ENCODE results near the gene SMIM15. TPM values are rescaled to one million over a fixed set of nuclear protein-coding genes. Genes with fewer than 3 reads are reported as not detected.
A peak's percentile ranks its signal among the peaks of the same experiment; 100 is the strongest.

Gene SMIM15
- total and polyA plus RNA-seq, 2 of the 13 experiments (the other 11 are each of a cell fraction or from before 2014, with no cell fraction given) = 12.7 to 58.2 TPM

- peak; percentile 77; the same call in 1 of the 2 replicates for TF ChIP-seq ZNF430 (CRISPR knock-in tag; IDR thresholded peaks at IDR 0.05)
- TF ChIP-seq NCOA2 (CRISPR knock-in tag; IDR thresholded peaks at IDR 0.05) = no peak; the same call in 1 of the 2 replicates
- TF ChIP-seq BRF2 (CRISPR knock-in tag; IDR thresholded peaks at IDR 0.05) = peak; percentile 82; the same call in 1 of the 2 replicates
- TF ChIP-seq SALL2 (CRISPR knock-in tag; IDR thresholded peaks at IDR 0.05) = peak; percentile 66
- TF ChIP-seq, protein P1, sequence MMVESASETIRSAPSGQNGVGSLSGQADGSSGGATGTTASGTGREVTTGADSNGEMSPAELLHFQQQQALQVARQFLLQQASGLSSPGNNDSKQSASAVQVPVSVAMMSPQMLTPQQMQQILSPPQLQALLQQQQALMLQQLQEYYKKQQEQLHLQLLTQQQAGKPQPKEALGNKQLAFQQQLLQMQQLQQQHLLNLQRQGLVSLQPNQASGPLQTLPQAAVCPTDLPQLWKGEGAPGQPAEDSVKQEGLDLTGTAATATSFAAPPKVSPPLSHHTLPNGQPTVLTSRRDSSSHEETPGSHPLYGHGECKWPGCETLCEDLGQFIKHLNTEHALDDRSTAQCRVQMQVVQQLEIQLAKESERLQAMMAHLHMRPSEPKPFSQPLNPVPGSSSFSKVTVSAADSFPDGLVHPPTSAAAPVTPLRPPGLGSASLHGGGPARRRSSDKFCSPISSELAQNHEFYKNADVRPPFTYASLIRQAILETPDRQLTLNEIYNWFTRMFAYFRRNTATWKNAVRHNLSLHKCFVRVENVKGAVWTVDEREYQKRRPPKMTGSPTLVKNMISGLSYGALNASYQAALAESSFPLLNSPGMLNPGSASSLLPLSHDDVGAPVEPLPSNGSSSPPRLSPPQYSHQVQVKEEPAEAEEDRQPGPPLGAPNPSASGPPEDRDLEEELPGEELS (CRISPR knock-in tag; IDR thresholded peaks at IDR 0.05) = peak; percentile 10; the same call in 1 of the 2 replicates
- TF ChIP-seq LCORL (IDR thresholded peaks at IDR 0.05) = no peak
- TF ChIP-seq LCORL (CRISPR knock-in tag; IDR thresholded peaks at IDR 0.05) = peak; percentile 89
- 0 out of 2 replicates have a peak, but pooled peaks have one; percentile 39 for TF ChIP-seq ZNF619 (CRISPR knock-in tag; IDR thresholded peaks at IDR 0.05)
- peak; percentile 85; the same call in 1 of the 2 replicates for TF ChIP-seq FOXC1 (CRISPR knock-in tag; IDR thresholded peaks at IDR 0.05; ENCODE audit: borderline replicate concordance)
- no peak for TF ChIP-seq TSC22D2 (CRISPR knock-in tag; IDR thresholded peaks at IDR 0.05; ENCODE audit: borderline replicate concordance)
- peak; percentile 91; the same call in 1 of the 2 replicates for TF ChIP-seq ZNF598 (CRISPR knock-in tag; IDR thresholded peaks at IDR 0.05; ENCODE audit: borderline replicate concordance)
- no peak for TF ChIP-seq TRIM24 (CRISPR knock-in tag; IDR thresholded peaks at IDR 0.05)
- peak; percentile 82; the same call in 1 of the 2 replicates for TF ChIP-seq ZNF703 (CRISPR knock-in tag; IDR thresholded peaks at IDR 0.05; ENCODE audit: borderline replicate concordance)
- TF ChIP-seq, protein P2, sequence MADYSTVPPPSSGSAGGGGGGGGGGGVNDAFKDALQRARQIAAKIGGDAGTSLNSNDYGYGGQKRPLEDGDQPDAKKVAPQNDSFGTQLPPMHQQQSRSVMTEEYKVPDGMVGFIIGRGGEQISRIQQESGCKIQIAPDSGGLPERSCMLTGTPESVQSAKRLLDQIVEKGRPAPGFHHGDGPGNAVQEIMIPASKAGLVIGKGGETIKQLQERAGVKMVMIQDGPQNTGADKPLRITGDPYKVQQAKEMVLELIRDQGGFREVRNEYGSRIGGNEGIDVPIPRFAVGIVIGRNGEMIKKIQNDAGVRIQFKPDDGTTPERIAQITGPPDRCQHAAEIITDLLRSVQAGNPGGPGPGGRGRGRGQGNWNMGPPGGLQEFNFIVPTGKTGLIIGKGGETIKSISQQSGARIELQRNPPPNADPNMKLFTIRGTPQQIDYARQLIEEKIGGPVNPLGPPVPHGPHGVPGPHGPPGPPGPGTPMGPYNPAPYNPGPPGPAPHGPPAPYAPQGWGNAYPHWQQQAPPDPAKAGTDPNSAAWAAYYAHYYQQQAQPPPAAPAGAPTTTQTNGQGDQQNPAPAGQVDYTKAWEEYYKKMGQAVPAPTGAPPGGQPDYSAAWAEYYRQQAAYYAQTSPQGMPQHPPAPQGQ (CRISPR knock-in tag; IDR thresholded peaks at IDR 0.05; ENCODE audit: borderline replicate concordance) = no peak
- TF ChIP-seq, protein P3, sequence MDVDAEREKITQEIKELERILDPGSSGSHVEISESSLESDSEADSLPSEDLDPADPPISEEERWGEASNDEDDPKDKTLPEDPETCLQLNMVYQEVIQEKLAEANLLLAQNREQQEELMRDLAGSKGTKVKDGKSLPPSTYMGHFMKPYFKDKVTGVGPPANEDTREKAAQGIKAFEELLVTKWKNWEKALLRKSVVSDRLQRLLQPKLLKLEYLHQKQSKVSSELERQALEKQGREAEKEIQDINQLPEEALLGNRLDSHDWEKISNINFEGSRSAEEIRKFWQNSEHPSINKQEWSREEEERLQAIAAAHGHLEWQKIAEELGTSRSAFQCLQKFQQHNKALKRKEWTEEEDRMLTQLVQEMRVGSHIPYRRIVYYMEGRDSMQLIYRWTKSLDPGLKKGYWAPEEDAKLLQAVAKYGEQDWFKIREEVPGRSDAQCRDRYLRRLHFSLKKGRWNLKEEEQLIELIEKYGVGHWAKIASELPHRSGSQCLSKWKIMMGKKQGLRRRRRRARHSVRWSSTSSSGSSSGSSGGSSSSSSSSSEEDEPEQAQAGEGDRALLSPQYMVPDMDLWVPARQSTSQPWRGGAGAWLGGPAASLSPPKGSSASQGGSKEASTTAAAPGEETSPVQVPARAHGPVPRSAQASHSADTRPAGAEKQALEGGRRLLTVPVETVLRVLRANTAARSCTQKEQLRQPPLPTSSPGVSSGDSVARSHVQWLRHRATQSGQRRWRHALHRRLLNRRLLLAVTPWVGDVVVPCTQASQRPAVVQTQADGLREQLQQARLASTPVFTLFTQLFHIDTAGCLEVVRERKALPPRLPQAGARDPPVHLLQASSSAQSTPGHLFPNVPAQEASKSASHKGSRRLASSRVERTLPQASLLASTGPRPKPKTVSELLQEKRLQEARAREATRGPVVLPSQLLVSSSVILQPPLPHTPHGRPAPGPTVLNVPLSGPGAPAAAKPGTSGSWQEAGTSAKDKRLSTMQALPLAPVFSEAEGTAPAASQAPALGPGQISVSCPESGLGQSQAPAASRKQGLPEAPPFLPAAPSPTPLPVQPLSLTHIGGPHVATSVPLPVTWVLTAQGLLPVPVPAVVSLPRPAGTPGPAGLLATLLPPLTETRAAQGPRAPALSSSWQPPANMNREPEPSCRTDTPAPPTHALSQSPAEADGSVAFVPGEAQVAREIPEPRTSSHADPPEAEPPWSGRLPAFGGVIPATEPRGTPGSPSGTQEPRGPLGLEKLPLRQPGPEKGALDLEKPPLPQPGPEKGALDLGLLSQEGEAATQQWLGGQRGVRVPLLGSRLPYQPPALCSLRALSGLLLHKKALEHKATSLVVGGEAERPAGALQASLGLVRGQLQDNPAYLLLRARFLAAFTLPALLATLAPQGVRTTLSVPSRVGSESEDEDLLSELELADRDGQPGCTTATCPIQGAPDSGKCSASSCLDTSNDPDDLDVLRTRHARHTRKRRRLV (CRISPR knock-in tag; IDR thresholded peaks at IDR 0.05) = peak; percentile 68; the same call in 1 of the 2 replicates
- no peak for TF ChIP-seq FOXK2 (IDR thresholded peaks at IDR 0.05)
- 0 out of 2 replicates have a peak, but pooled peaks have one; percentile 72 for TF ChIP-seq ZNF678 (CRISPR knock-in tag; IDR thresholded peaks at IDR 0.05)
- TF ChIP-seq ZNF781 (CRISPR knock-in tag; IDR thresholded peaks at IDR 0.05; ENCODE audit: borderline replicate concordance, not compliant biosample characterization) = peak; percentile 88
Observed at GRCh38 chr5:61162010-61162831, at the start of gene SMIM15 (continued).
